RWPE1 (cell line): Measurements from ENCODE around the gene TUT1.
"Not testable (repeated sequence)": the region's sequence is repeated elsewhere in the genome, so short reads cannot be mapped to it uniquely, and the experiment has no call there.

ENCODE experiments used
- CTCF ChIA-PET: fragments of 350-600 bp; sonication (Branson Sonifier 250); formaldehyde crosslinking; extraction: SDS; loops from one replicate; lab custom pipeline; 2021; lab: Yijun Ruan, JAX
- POLR2A ChIA-PET: fragments of 400-600 bp; formaldehyde crosslinking; extraction: SDS; loops from one replicate; lab custom pipeline; 2020; ENCODE audit warnings: antibody characterized with exemption; ENCODE audit not compliant: low non-redundant PET; lab: Yijun Ruan, JAX
- DNase-seq: peaks from one replicate; pipeline ENCODE4 v3.0.0; 2012; ENCODE audit warnings: low spot score
- H3K27ac ChIP-seq: fragments of 450-650 bp; 2 replicates; pipeline ENCODE4 v1.5.1; 2017
- CTCF ChIP-seq: fragments of 450-650 bp; conservative IDR thresholded peaks from 2 replicates; pipeline ENCODE4 v1.5.1; 2017; ENCODE audit warnings: low read depth, mild to moderate bottlenecking

The TUT1 gene

GRCh38 chr11:62574363-62575071 lies 16.8 kb downstream of the TUT1 start:
- ChIA-PET POLR2A (interaction anchor here (0.6 to 1.9 kb wide), 10 partner anchors 10 to 97 kb away, joined by 3 to 12 read pairs (median 4); partner anchors contain the start of genes AHNAK, LBHD1, TUT1 and UQCC3), CTCF (no interaction called here)
- DNase-seq: peak; percentile 24
- TF ChIP-seq CTCF: no peak
- peak overlapping the region; percentile 86 for H3K27ac ChIP-seq

- H3K27ac ChIP-seq: peak within 1 kb of the TSS; percentile 86
- ChIA-PET POLR2A (interaction anchor here (0.6 to 1.9 kb wide), 10 partner anchors 9 to 98 kb away, joined by 3 to 12 read pairs (median 4); partner anchors contain the start of genes AHNAK, LBHD1, TUT1 and UQCC3), CTCF (interaction anchor here (0.8 kb wide), 1 partner anchor 149 kb away, joined by 3 read pairs; no protein-coding TSS in a partner anchor)
- DNase-seq: peak; percentile 99
- TF ChIP-seq CTCF: no peak
Observed at GRCh38 chr11:62573592-62574362, 17.5 kb downstream of the TUT1 start, which contains the start of gene EEF1G. Gene EEF1G (minus strand): TSS chr11:62573891. CDS start chr11:62573842, 49 bp downstream.

GRCh38 chr11:62573006-62573591 lies 18.2 kb downstream of the TUT1 start:
- peak overlapping the region; percentile 86 for H3K27ac ChIP-seq
- no peak for TF ChIP-seq CTCF
- DNase-seq: peak; percentile 29
- ChIA-PET POLR2A (interaction anchor here (0.5 to 1.9 kb wide), 9 partner anchors 9 to 314 kb away, joined by 3 to 12 read pairs (median 4); partner anchors contain the start of genes AHNAK, LBHD1, TUT1 and UQCC3), CTCF (interaction anchor here (0.7 to 0.8 kb wide), 3 partner anchors 18 to 149 kb away, joined by 3 read pairs; partner anchors contain the start of gene TUT1)

GRCh38 chr11:62572431-62572830 lies 18.9 kb downstream of the TUT1 start:
- POLR2A ChIA-PET: interaction anchor here (0.5 to 1.0 kb wide), 2 partner anchors 19 to 315 kb away, joined by 3 to 4 read pairs; partner anchors contain the start of gene TUT1
- CTCF ChIA-PET: interaction anchor here (0.7 kb wide), 2 partner anchors 19 to 28 kb away, joined by 3 read pairs; partner anchors contain the start of gene TUT1
- DNase-seq: no peak
- TF ChIP-seq CTCF: no peak
- H3K27ac ChIP-seq: peak overlapping the region; percentile 86

GRCh38 chr11:62571493-62571892 lies 19.8 kb downstream of the TUT1 start:
- POLR2A ChIA-PET: interaction anchor here (1.2 kb wide), 1 partner anchor 20 kb away, joined by 3 read pairs; the partner anchor contains the start of gene TUT1
- CTCF ChIA-PET, DNase-seq: not testable (repeated sequence)
- peak overlapping the region; percentile 62 for H3K27ac ChIP-seq

- peak overlapping the region; percentile 51 for H3K27ac ChIP-seq
- DNase-seq, CTCF ChIA-PET: not testable (repeated sequence)
- POLR2A ChIA-PET: interaction anchor here (1.2 kb wide), 1 partner anchor 21 kb away, joined by 3 read pairs; the partner anchor contains the start of gene TUT1
Observed at GRCh38 chr11:62570903-62571302, 20.4 kb downstream of the TUT1 start.
